ENCODE measurements around the gene CDIP1.

- TF ChIP-seq CTCF (IDR thresholded peaks at IDR 0.05) (no peak), POLR2A (IDR thresholded peaks at IDR 0.05) (no peak)
Observed at GRCh38 chr16:4487955-4488498, 50.5 kb downstream of the CDIP1 start.
